Lower leg skin (tissue), 3 donors: ENCODE measurements around the gene BRCC3.

ENCODE experiments used
- CTCF ChIP-seq, 3 donors: fragments of 450-650 bp; IDR thresholded peaks; one replicate each; pipeline ENCODE4 v1.5.1; 2016; ENCODE audit warnings: antibody characterized with exemption in 3 of 3, mild to moderate bottlenecking in 3 of 3, moderate library complexity in 2 of 3
- POLR2A ChIP-seq, 2 donors: fragments of 450-650 bp; IDR thresholded peaks; one replicate each; pipeline ENCODE4 v1.6.1; 2016 to 2017; ENCODE audit warnings: antibody characterized with exemption in 2 of 2, mild to moderate bottlenecking in 1 of 2, moderate library complexity in 1 of 2

DNA sequence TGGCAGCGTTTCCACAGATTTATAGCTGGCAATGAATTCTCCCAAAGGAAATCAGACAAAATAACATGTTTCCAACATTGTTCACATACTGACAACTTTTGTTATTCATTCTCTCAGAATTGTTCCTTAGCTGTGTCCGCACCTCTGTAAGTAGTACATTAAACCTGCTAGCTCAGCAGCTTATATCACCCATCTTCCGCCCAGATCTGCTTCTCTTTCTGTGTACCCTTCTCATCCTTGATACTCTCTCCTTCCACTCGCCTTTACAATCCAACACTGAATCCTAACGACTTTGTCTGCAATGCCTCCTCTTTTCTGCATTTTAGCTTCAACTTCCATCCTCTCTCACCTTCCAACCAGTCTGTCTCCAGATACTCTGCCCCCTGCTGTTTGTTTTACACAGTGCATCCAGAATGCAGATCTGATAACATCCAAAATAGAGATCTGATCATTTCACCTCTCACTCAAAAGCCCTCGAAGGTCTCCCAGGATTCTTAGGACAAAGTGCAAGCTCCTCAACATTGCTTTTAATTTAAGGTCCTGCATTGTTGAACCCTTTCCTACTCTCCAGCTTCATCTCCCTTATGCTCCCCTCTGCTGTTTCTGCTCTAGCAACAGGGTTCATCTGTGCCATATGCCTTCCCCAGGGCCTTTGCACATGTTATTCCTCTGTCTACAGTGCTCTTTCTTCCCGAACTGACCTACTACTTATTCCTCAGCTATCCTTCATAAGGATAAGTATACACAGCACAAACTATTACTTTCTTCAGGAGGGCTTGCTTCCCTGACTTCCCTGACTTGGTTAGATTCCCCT, 77.6 kb downstream of the BRCC3 start:
- no peak for TF ChIP-seq CTCF (IDR thresholded peaks at IDR 0.05)
- TF ChIP-seq POLR2A (IDR thresholded peaks at IDR 0.05), result no peak
